HepG2 (cell line): ENCODE results near the gene CCDC57. TPM values are rescaled to one million over a fixed set of nuclear protein-coding genes. Genes with fewer than 3 reads are reported as not detected.
A peak's percentile ranks its signal among the peaks of the same experiment; 100 is the strongest.

Source experiments
- ATAC-seq: fragments of 200-7000 bp; cut with Tn5 transposase; 3 replicates; pipeline ENCODE4 v1.9.1; 2020; ENCODE audit warnings: mild to moderate bottlenecking, moderate library complexity
- BruUV-seq: library from RNA; stranded (reverse); fragments of 400-500 nt; replicated peaks from 2 replicates; lab custom pipeline; 2021; lab: Mats Ljungman, UMichigan
- CTCF ChIA-PET: fragments of 300-600 bp; formaldehyde crosslinking; extraction: SDS; loops from one replicate; lab custom pipeline; 2021; ENCODE audit warnings: low total read pairs, inconsistent platforms, low intra/inter-chr PET ratio; lab: Yijun Ruan, JAX
- POLR2A ChIA-PET: fragments of 350-600 bp; sonication (Branson Sonifier 250); formaldehyde crosslinking; loops from one replicate; lab custom pipeline; 2020; ENCODE audit warnings: antibody characterized with exemption, inconsistent platforms; lab: Yijun Ruan, JAX
- DNase-seq: peaks from one replicate; pipeline ENCODE4 v3.0.0-alpha.2; 2015; ENCODE audit warnings: low spot score
- FAIRE-seq: peaks from 3 replicates; lab custom pipeline; 2011; peaks lifted over from hg19 to GRCh38; lab: Jason Lieb, UNC
- H2AFZ ChIP-seq: one replicate; pipeline ENCODE4 v1.6.1; 2011; ENCODE audit warnings: low read length, inconsistent platforms
- H3K27ac ChIP-seq: fragments of 300-600 bp; 3 replicates; pipeline ENCODE4 v1.8.0; 2011; ENCODE audit warnings: mixed run types, mild to moderate bottlenecking, mixed read lengths, low read length, inconsistent platforms; ENCODE audit not compliant: insufficient read depth; ENCODE audit errors: extremely low read length
- H3K27me3 ChIP-seq, 2 experiments: fragments of 200-600 bp in 1 of 2; 2 replicates in 1 of 2; 3 replicates in 1 of 2; pipeline versions ENCODE4 v1.6.0 to v1.8.0; 2011; ENCODE audit warnings: low read length in 2 of 2, mild to moderate bottlenecking in 2 of 2, moderate library complexity in 2 of 2, inconsistent platforms in 1 of 2; ENCODE audit not compliant: insufficient read depth in 2 of 2, control insufficient read depth in 1 of 2
- H3K36me3 ChIP-seq, 2 experiments: fragments of 200-600 bp in 1 of 2; replicated peaks in 1 of 2; 2 replicates in 1 of 2; 3 replicates in 1 of 2; pipeline versions ENCODE4 v1.5.1 to v1.8.0; 2011; ENCODE audit warnings: low read length in 2 of 2, inconsistent platforms in 1 of 2; ENCODE audit not compliant: insufficient read depth in 2 of 2, control insufficient read depth in 1 of 2
- H3K4me1 ChIP-seq: 2 replicates; pipeline ENCODE4 v1.5.1; 2012; ENCODE audit warnings: low read length, inconsistent platforms; ENCODE audit not compliant: insufficient read depth
- H3K4me2 ChIP-seq: 2 replicates; pipeline ENCODE4 v1.6.0; 2011; ENCODE audit warnings: low read depth, low read length, inconsistent platforms
- H3K4me3 ChIP-seq, 3 experiments: fragments of 200-600 bp in 1 of 3; sonication (generic), shearing (Covaris generic) in 1 of 3; replicated peaks in 1 of 3; 2 replicates each; pipeline ENCODE4 v1.5.1; 2011 to 2016; ENCODE audit warnings: low read length in 3 of 3, inconsistent platforms in 2 of 3, low read depth in 2 of 3, mild to moderate bottlenecking in 2 of 3, control low read depth in 1 of 3, mixed read lengths in 1 of 3; ENCODE audit not compliant: insufficient read depth in 1 of 3
- H3K79me2 ChIP-seq: one replicate; pipeline ENCODE4 v1.6.1; 2011; ENCODE audit warnings: low read length, inconsistent platforms; ENCODE audit not compliant: insufficient read depth
- H3K9ac ChIP-seq: 2 replicates; pipeline ENCODE4 v1.6.0; 2011; ENCODE audit warnings: mild to moderate bottlenecking, low read depth, low read length, inconsistent platforms; ENCODE audit not compliant: insufficient read depth
- H3K9me3 ChIP-seq: 2 replicates; pipeline ENCODE4 v1.5.1; 2012; ENCODE audit warnings: mild to moderate bottlenecking, low read length
- H4K20me1 ChIP-seq: 2 replicates; pipeline ENCODE4 v1.6.0; 2011; ENCODE audit warnings: inconsistent platforms, mild to moderate bottlenecking, low read length, moderate library complexity; ENCODE audit not compliant: insufficient read depth
- EP300 ChIP-seq, 3 experiments: sonication (generic) in 1 of 3; formaldehyde crosslinking in 1 of 3; IDR thresholded peaks; 2 replicates each; pipeline versions ENCODE4 v1.5.1 to v1.6.1; 2011 to 2020; ENCODE audit warnings: low read depth in 2 of 3, low read length in 2 of 3, borderline replicate concordance in 1 of 3, improper control_type of control experiment in 1 of 3, mild to moderate bottlenecking in 1 of 3, missing genetic modification reagents in 1 of 3, moderate library complexity in 1 of 3
- FOSL2 ChIP-seq: sonication (generic); formaldehyde crosslinking; IDR thresholded peaks from 2 replicates; pipeline ENCODE4 v1.4.0; 2020; ENCODE audit warnings: missing genetic modification reagents
- GABPB1 ChIP-seq: IDR thresholded peaks from 2 replicates; pipeline ENCODE4 v1.6.1; 2016; ENCODE audit warnings: mild to moderate bottlenecking, missing genetic modification reagents, moderate library complexity, missing compliant biosample characterization
- GATA4 ChIP-seq: sonication (generic); IDR thresholded peaks from 2 replicates; pipeline ENCODE4 v1.6.1; 2016; ENCODE audit warnings: antibody characterized with exemption, low read depth, borderline replicate concordance
- HNF1B ChIP-seq: sonication (generic); formaldehyde crosslinking; IDR thresholded peaks from 2 replicates; pipeline ENCODE4 v1.5.1; 2020; ENCODE audit warnings: mild to moderate bottlenecking, moderate library complexity, missing genetic modification reagents
- HOXA5 ChIP-seq: sonication (generic); formaldehyde crosslinking; IDR thresholded peaks from 2 replicates; pipeline ENCODE4 v1.4.0; 2020; ENCODE audit warnings: missing genetic modification reagents
- NONO ChIP-seq, 2 experiments: fragments of 450-650 bp in 1 of 2; sonication (generic) in 1 of 2; formaldehyde crosslinking in 1 of 2; IDR thresholded peaks in 1 of 2; conservative IDR thresholded peaks in 1 of 2; 2 replicates each; pipeline versions ENCODE4 v1.6.1 to v1.8.0; 2017 to 2022; ENCODE audit warnings: mild to moderate bottlenecking in 1 of 2, missing genetic modification reagents in 1 of 2, moderate library complexity in 1 of 2
- PAXIP1 ChIP-seq: sonication (generic); formaldehyde crosslinking; conservative IDR thresholded peaks from 2 replicates; pipeline ENCODE4 v1.4.0; 2020; ENCODE audit warnings: mild to moderate bottlenecking, missing genetic modification reagents, moderate library complexity
- RAD51 ChIP-seq: fragments of 450-650 bp; IDR thresholded peaks from 2 replicates; pipeline ENCODE4 v1.6.1; 2016; ENCODE audit warnings: borderline replicate concordance
- RARG ChIP-seq: sonication (generic); formaldehyde crosslinking; IDR thresholded peaks from 2 replicates; pipeline ENCODE4 v1.4.0; 2020; ENCODE audit warnings: low read depth, mild to moderate bottlenecking, missing genetic modification reagents
- SPEN ChIP-seq: sonication (generic); formaldehyde crosslinking; IDR thresholded peaks from 2 replicates; pipeline ENCODE4 v1.5.1; 2020; ENCODE audit warnings: low read depth, mild to moderate bottlenecking, missing genetic modification reagents
- TFAP4 ChIP-seq: sonication (generic); IDR thresholded peaks from 2 replicates; pipeline ENCODE4 v1.6.1; 2016; ENCODE audit warnings: low read depth, borderline replicate concordance
- ZFAT ChIP-seq: sonication (generic); formaldehyde crosslinking; conservative IDR thresholded peaks from 2 replicates; pipeline ENCODE4 v1.8.1; 2023; ENCODE audit warnings: missing genetic modification reagents, inconsistent platforms
- ZNF225 ChIP-seq: sonication (generic); formaldehyde crosslinking; IDR thresholded peaks from 2 replicates; pipeline ENCODE4 v1.4.0; 2020; ENCODE audit warnings: mild to moderate bottlenecking, missing genetic modification reagents
- ZNF567 ChIP-seq: sonication (generic); formaldehyde crosslinking; IDR thresholded peaks from 2 replicates; pipeline ENCODE4 v1.8.1; 2023; ENCODE audit warnings: mild to moderate bottlenecking, missing genetic modification reagents, borderline replicate concordance
- ZNF619 ChIP-seq: sonication (generic); formaldehyde crosslinking; IDR thresholded peaks from 2 replicates; pipeline ENCODE4 v1.4.0; 2020; ENCODE audit warnings: mild to moderate bottlenecking, missing genetic modification reagents
- WGBS: methylation state at CpG from one replicate; pipeline ENCODE4 v1.1.6; 2017; ENCODE audit warnings: low lambda C conversion rate; 5-methylcytosine and 5-hydroxymethylcytosine counted together
- in situ Hi-C: cut with HindIII; loops from 2 replicates; pipeline ENCODE4 v1.10.0; 2017; ENCODE audit warnings: low pct_unique_long_range_greater_than_20kb; ENCODE audit not compliant: extremely low pct_ligation_motif_present
- intact Hi-C: fragments of 100-400 bp; cut with micrococcal nuclease; formaldehyde crosslinking; loops from one replicate; pipeline ENCODE4 v1.10.0; 2022; ENCODE audit not compliant: unreplicated experiment
- polyA plus RNA-seq, 8 experiments: library from polyadenylated mRNA; depleted of rRNA in 3 of 8; stranded (reverse) in 7 of 8; unstranded in 1 of 8; fragments of >200 nt; fragmentation: Illumina TruSeq in 4 of 8; extraction: Trizol in 4 of 8; gene quantifications; 2 replicates each; pipeline versions ENCODE4 v1.2.1 to v1.2.3, GENCODE V29; 2011 to 2016; ENCODE audit warnings: low read depth in 4 of 8, missing spikeins in 1 of 8, mixed read lengths in 1 of 8; ENCODE audit not compliant: insufficient read depth in 1 of 8
- total RNA-seq, 5 experiments: library from RNA; depleted of rRNA; stranded (reverse); fragments of >200 nt; fragmentation: Illumina TruSeq; extraction: Trizol; gene quantifications; 2 replicates each; pipeline ENCODE4 v1.2.3, GENCODE V29; 2016; ENCODE audit warnings: low read depth in 1 of 5

The CCDC57 gene
- total and polyA plus RNA-seq, 2 of the 13 experiments (the other 11 are each of a cell fraction or from before 2014, with no cell fraction given) = 59.3 to 59.9 TPM

GRCh38 chr17:82226809-82227628 lies 14.4 kb upstream of the CCDC57 start:
- WGBS = 37% methylated on average over 8 of the region's 16 CpGs
- Histone ChIP-seq H3K4me1 (peaks cover 52% of the 10 kb centered on the region), H2AFZ (no peak overlapping the region), H3K36me3 (no peaks in the 10 kb centered on the region), H3K27me3 (no peaks in the 10 kb centered on the region; a peak in 1 of 5 replicates), H3K4me3 (peak overlapping the region; percentile 8 to 77 (median 60); a peak in 4 of 6 replicates), H3K9me3 (no peaks in the 10 kb centered on the region), H3K9ac (peak overlapping the region; percentile 66), H3K4me2 (peak overlapping the region; percentile 95), H3K79me2 (peaks cover 28% of the 10 kb centered on the region), H3K27ac (peak overlapping the region; percentile 27), H4K20me1 (peaks cover 25% of the 10 kb centered on the region)
- no TSS peak for BruUV-seq
- peak; percentile 5; the same call in 1 of the 3 replicates for ATAC-seq
- FAIRE-seq = no peak
- POLR2A ChIA-PET = interaction anchor here (1.0 to 3.2 kb wide), 6 partner anchors 9 to 250 kb away, joined by 3 to 29 read pairs (median 8); partner anchors contain the start of gene CCDC57
- CTCF ChIA-PET = no interaction called here
- in situ Hi-C loops (no loop called here), intact Hi-C loops (no loop called here)
- DNase-seq = no peak
- TF ChIP-seq GABPB1 = peak; percentile 49; the same call in 1 of the 2 replicates
- 0 out of 2 replicates have a peak, but pooled peaks have one; percentile 14 for TF ChIP-seq ZNF225 (CRISPR knock-in tag)
- peak; percentile 65 for TF ChIP-seq FOSL2 (CRISPR knock-in tag)
- no peak for TF ChIP-seq HOXA5
- peak; percentile 88; the same call in 1 of the 2 replicates for TF ChIP-seq TFAP4
- peak; percentile 24 for TF ChIP-seq SPEN (CRISPR knock-in tag)
- TF ChIP-seq RAD51 = no peak
- TF ChIP-seq HNF1B (CRISPR knock-in tag) = peak; percentile 28; the same call in 1 of the 2 replicates
- TF ChIP-seq EP300 (IDR thresholded peaks at IDR 0.05; ENCODE audit: low read depth in 2 of 2, low read length in 2 of 2) = no peak
- TF ChIP-seq EP300 (CRISPR knock-in tag; IDR thresholded peaks at IDR 0.05; ENCODE audit: borderline replicate concordance) = peak; percentile 32; the same call in 1 of the 2 replicates
- peak; percentile 88 for TF ChIP-seq PAXIP1
- no peak for TF ChIP-seq RARG (CRISPR knock-in tag)
- no peak for TF ChIP-seq NONO (IDR thresholded peaks at IDR 0.05)
- no peak for TF ChIP-seq NONO (CRISPR knock-in tag; conservative IDR thresholded peaks at IDR 0.05)
- 0 out of 2 replicates have a peak, but pooled peaks have one; percentile 34 for TF ChIP-seq ZNF567 (CRISPR knock-in tag)
- TF ChIP-seq ZNF619 (CRISPR knock-in tag) = 0 out of 2 replicates have a peak, but pooled peaks have one; percentile 43
- TF ChIP-seq ZFAT (CRISPR knock-in tag) = no peak
- no peak for TF ChIP-seq GATA4
